GM18951 (cell line): ENCODE measurements around the gene IL1RAP.
"Not testable (repeated sequence)": the region's sequence is repeated elsewhere in the genome, so short reads cannot be mapped to it uniquely, and the experiment has no call there.

Source experiments
- POLR2A ChIP-seq: IDR thresholded peaks from 4 replicates; pipeline ENCODE4 v1.6.1; 2011; ENCODE audit warnings: mild to moderate bottlenecking; ENCODE audit not compliant: insufficient read length, insufficient read depth; ENCODE audit errors: extremely low read depth
- in situ Hi-C: fragments of 300-500 bp; cut with MboI; formaldehyde crosslinking; loops from one replicate; pipeline ENCODE4 v1.12.0; 2022; ENCODE audit warnings: low sequenced_read_pairs, mixed read lengths, inconsistent platforms; ENCODE audit not compliant: unreplicated experiment

Gene IL1RAP

GRCh38 chr3:190513409-190514370 is at the start of gene IL1RAP:
Gene IL1RAP (plus strand): TSS chr3:190514085. CDS start chr3:190564290, 50,205 bp downstream.
- in situ Hi-C loops, result no loop called here
- TF ChIP-seq POLR2A, result peak; percentile 39

- in situ Hi-C loops, result no loop called here
These were observed 46.0 kb upstream of the IL1RAP start for GRCh38 chr3:190467922-190468321.

GRCh38 chr3:190473261-190473660 is 40.6 kb upstream of the IL1RAP start:
- in situ Hi-C loops, result not testable (repeated sequence)

More at GRCh38 chr3:190467922-190468321, 46.0 kb upstream of the IL1RAP start:
- TF ChIP-seq POLR2A, result no peak

GRCh38 chr3:190481779-190482178 is 32.1 kb upstream of the IL1RAP start:
- in situ Hi-C loops, result no loop called here
- TF ChIP-seq POLR2A, result no peak

- in situ Hi-C loops, result no loop called here
- TF ChIP-seq POLR2A, result no peak
These were observed 27.9 kb upstream of the IL1RAP start for GRCh38 chr3:190485830-190486532.

- in situ Hi-C loops, result no loop called here
- no peak for TF ChIP-seq POLR2A
These were observed 27.4 kb upstream of the IL1RAP start for GRCh38 chr3:190486533-190486864.

- in situ Hi-C loops, result no loop called here
- no peak for TF ChIP-seq POLR2A
These were observed 26.8 kb upstream of the IL1RAP start for GRCh38 chr3:190486908-190487607.

- in situ Hi-C loops, result no loop called here
- no peak for TF ChIP-seq POLR2A
These were observed 22.3 kb upstream of the IL1RAP start for GRCh38 chr3:190491533-190492054.

GRCh38 chr3:190492129-190492528 is 21.8 kb upstream of the IL1RAP start:
- in situ Hi-C loops, result no loop called here
- TF ChIP-seq POLR2A, result no peak

- TF ChIP-seq POLR2A, result no peak
- in situ Hi-C loops, result no loop called here
These were observed 20.9 kb upstream of the IL1RAP start for GRCh38 chr3:190492966-190493365.

- in situ Hi-C loops, result no loop called here
- TF ChIP-seq POLR2A, result no peak
These were observed 19.0 kb upstream of the IL1RAP start for GRCh38 chr3:190494907-190495306.

GRCh38 chr3:190495354-190495753 is 18.5 kb upstream of the IL1RAP start:
- no peak for TF ChIP-seq POLR2A
- in situ Hi-C loops, result no loop called here

- no peak for TF ChIP-seq POLR2A
- in situ Hi-C loops, result no loop called here
These were observed 18.1 kb upstream of the IL1RAP start for GRCh38 chr3:190495796-190496195.
